VCaP (cell line): ENCODE results near the gene HIVEP3.

ENCODE experiments used
- H3K27ac ChIP-seq: fragments of 450-650 bp; 2 replicates; pipeline ENCODE4 v1.5.1; 2017
- CTCF ChIP-seq: fragments of 450-650 bp; conservative IDR thresholded peaks from 2 replicates; pipeline ENCODE4 v1.5.1; 2017; ENCODE audit warnings: mild to moderate bottlenecking, moderate library complexity

HIVEP3 gene

GRCh38 chr1:41632781-41633575, 285.7 kb downstream of the HIVEP3 start:
- no peak for TF ChIP-seq CTCF
- no peak overlapping the region for H3K27ac ChIP-seq

GRCh38 chr1:41631971-41632370, 286.8 kb downstream of the HIVEP3 start:
- TF ChIP-seq CTCF = no peak
- H3K27ac ChIP-seq = no peak overlapping the region

- H3K27ac ChIP-seq = no peak overlapping the region
- TF ChIP-seq CTCF = no peak
These were observed 287.6 kb downstream of the HIVEP3 start for GRCh38 chr1:41631154-41631553.

GRCh38 chr1:41629571-41629970, 289.2 kb downstream of the HIVEP3 start:
- TF ChIP-seq CTCF = no peak
- no peak overlapping the region for H3K27ac ChIP-seq

- no peak for TF ChIP-seq CTCF
- no peak overlapping the region for H3K27ac ChIP-seq
These were observed 289.6 kb downstream of the HIVEP3 start for GRCh38 chr1:41629141-41629540.

- no peak overlapping the region for H3K27ac ChIP-seq
- no peak for TF ChIP-seq CTCF
These were observed 291.0 kb downstream of the HIVEP3 start for GRCh38 chr1:41627491-41628280.

GRCh38 chr1:41626616-41627375, 291.9 kb downstream of the HIVEP3 start:
- H3K27ac ChIP-seq = no peak overlapping the region
- no peak for TF ChIP-seq CTCF
